ENCODE measurements around the gene FBLN1.

FBLN1 gene

DNA sequence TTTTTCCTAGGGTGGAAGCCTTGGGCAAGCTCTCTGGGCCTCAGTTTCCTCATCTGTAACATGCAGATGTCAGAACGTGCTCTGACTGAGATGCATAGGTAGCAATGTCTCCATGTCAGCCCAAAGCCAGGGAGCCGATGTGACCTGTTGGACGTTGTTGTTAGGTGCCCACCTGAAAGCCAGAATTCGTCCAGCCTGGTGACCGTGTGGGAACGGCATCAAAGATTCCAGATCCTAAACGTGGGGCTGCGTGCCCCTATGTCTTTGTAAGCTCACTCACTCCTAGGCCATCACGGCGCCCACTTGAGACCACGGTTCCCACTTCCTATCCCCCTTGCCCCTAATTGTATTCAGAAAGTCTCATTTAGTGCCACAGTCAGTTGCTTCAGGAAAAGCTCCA is 48.2 kb downstream of the FBLN1 start:
- Histone ChIP-seq H3K9me3 (no peaks in the 10 kb centered on the region), H3K27me3 (no peaks in the 10 kb centered on the region), H3K27ac (peak overlapping the region; percentile 87 to 94), H3K4me1 (peaks cover 4 to 66% (median 63%) of the 10 kb centered on the region in 4 donors), H3K36me3 (peaks cover 0 to 14% (median 0%) of the 10 kb centered on the region in 3 donors), H3K4me3 (no peak overlapping the region)
- intact Hi-C loops (cut with DNase I; ENCODE audit: low total_unique reads), result no loop called here
- DNase-seq, result no peak
- TF ChIP-seq, protein P1, sequence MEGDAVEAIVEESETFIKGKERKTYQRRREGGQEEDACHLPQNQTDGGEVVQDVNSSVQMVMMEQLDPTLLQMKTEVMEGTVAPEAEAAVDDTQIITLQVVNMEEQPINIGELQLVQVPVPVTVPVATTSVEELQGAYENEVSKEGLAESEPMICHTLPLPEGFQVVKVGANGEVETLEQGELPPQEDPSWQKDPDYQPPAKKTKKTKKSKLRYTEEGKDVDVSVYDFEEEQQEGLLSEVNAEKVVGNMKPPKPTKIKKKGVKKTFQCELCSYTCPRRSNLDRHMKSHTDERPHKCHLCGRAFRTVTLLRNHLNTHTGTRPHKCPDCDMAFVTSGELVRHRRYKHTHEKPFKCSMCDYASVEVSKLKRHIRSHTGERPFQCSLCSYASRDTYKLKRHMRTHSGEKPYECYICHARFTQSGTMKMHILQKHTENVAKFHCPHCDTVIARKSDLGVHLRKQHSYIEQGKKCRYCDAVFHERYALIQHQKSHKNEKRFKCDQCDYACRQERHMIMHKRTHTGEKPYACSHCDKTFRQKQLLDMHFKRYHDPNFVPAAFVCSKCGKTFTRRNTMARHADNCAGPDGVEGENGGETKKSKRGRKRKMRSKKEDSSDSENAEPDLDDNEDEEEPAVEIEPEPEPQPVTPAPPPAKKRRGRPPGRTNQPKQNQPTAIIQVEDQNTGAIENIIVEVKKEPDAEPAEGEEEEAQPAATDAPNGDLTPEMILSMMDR (IDR thresholded peaks at IDR 0.05), result no peak

- TF ChIP-seq, protein P1 (IDR thresholded peaks at IDR 0.05), result no peak
- Histone ChIP-seq H3K4me1 (peaks cover 4 to 66% (median 63%) of the 10 kb centered on the region in 4 donors), H3K27me3 (no peaks in the 10 kb centered on the region), H3K27ac (peak overlapping the region; percentile 87 to 94), H3K36me3 (peaks cover 0 to 11% (median 0%) of the 10 kb centered on the region in 3 donors), H3K9me3 (no peaks in the 10 kb centered on the region), H3K4me3 (no peak overlapping the region)
- DNase-seq, result peak; percentile 55 to 83
- intact Hi-C loops (cut with DNase I; ENCODE audit: low total_unique reads), result loop anchor here (2.0 kb wide), 2 partner anchors 109 to 117 kb away; no protein-coding TSS in a partner anchor
Observed at GRCh38 chr22:45551310-45552016, 48.8 kb downstream of the FBLN1 start.

DNA sequence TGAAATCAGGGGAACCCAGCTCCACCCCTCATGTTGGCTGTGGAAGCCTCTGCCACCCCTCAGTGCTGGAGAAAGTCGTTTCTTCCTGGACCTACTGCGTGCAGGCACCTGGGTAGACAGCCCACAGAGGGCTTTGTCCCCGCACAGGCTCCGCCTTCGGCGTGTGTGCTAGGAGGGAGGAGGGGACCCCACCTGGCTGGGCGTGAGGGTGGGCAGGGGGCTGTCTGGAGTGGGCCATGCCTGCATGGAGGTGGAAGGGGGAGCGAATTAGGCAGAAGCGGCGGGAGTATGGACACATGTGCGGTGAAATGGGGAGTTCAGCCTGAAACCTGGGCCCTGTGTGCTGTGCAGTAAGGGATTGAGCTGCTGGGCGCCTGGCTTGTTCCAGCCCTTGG is 49.3 kb downstream of the FBLN1 start:
- Histone ChIP-seq H3K27ac (peak overlapping the region; percentile 87 to 94), H3K4me3 (no peak overlapping the region), H3K4me1 (peaks cover 4 to 66% (median 63%) of the 10 kb centered on the region in 4 donors), H3K27me3 (no peaks in the 10 kb centered on the region), H3K9me3 (no peaks in the 10 kb centered on the region), H3K36me3 (peaks cover 0 to 5% (median 0%) of the 10 kb centered on the region in 3 donors)
- intact Hi-C loops (cut with DNase I; ENCODE audit: low total_unique reads), result loop anchor here (2.0 kb wide), 2 partner anchors 109 to 117 kb away; no protein-coding TSS in a partner anchor
- DNase-seq, result no peak
- TF ChIP-seq, protein P1 (IDR thresholded peaks at IDR 0.05), result no peak

DNA sequence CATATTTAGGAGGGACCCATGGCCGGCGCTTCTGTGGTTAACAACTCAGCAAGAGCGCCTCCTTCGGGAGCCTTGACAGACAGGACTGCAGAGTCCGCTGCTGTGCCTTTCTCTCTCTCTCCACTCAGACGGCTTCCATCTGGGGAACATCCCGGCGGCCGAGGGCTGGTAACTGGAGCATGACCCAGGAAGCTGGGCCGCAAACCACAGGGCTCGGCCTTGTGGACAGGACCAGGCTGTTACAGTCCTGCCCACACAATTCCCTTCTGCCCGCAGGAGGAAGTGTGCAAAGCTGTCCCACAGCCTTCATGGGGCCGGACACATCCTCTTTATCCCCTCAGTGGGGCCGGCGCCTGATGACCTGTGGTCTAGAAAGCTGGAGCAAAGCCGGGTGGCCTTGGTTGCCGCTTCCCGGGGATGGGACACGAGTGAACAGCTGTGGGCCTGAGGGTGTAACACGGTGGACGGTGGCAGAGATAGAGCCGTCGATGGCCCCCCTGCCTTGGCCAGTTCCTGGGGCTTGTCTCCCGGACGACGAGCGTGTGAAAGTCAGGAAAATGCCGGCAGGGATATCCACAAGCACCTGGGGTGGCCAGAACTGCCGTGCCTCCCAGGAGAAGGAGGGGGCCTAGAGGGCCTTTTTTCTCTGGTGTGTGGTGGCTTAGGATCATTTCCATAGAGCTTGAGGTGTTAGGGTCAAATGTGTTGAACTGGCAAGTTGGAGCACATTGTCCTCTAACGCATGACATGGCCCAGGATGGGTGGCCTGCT is 50.1 kb downstream of the FBLN1 start:
- DNase-seq, result peak; percentile 56 to 81

More for the DNA sequence above, 50.1 kb downstream of the FBLN1 start:
- H3K4me1 ChIP-seq, result peaks cover 4 to 66% (median 63%) of the 10 kb centered on the region in 4 donors
- intact Hi-C loops (cut with DNase I; ENCODE audit: low total_unique reads), result loop anchor here (2.0 kb wide), 2 partner anchors 110 to 118 kb away; no protein-coding TSS in a partner anchor
- H3K36me3 ChIP-seq, result peaks cover 0 to 5% (median 0%) of the 10 kb centered on the region in 3 donors
- TF ChIP-seq, protein P1 (IDR thresholded peaks at IDR 0.05), result peak in 1 of 2 experiments; percentile 20
- no peaks in the 10 kb centered on the region for H3K27me3 ChIP-seq
- H3K4me3 ChIP-seq, result no peak overlapping the region
- H3K9me3 ChIP-seq, result no peaks in the 10 kb centered on the region
- peak overlapping the region; percentile 87 to 94 for H3K27ac ChIP-seq

All from tibial artery (tissue), 4 donors.